GM19395 (cell line): ENCODE results near the gene FBXL7.
"Not testable (repeated sequence)": the region's sequence is repeated elsewhere in the genome, so short reads cannot be mapped to it uniquely, and the experiment has no call there.

ENCODE experiments used
- ATAC-seq: cut with Tn5 transposase; IDR thresholded peaks from one replicate; pipeline ENCODE4 v1.9.1; 2021; ENCODE audit warnings: mild to moderate bottlenecking, moderate library complexity; ENCODE audit not compliant: unreplicated experiment

FBXL7 gene

DNA sequence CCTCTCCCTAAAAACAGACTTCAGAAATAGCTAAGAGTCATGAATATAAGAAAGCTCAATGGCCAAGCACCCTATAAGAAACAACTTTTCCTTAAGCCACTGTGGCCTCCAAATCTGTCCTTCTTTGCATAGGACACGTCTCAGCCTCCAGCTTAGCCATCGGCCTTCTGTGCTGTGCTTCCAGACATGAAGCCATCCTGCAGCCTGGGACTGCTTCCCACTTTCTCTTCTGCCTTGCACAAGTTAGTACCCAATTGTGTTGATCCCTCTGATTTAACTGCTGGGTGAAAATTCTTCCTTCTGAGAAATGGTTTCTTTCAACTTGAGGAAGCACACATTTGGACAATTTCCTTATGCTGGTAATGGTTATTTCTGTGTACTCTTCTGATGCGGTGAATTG, 344.9 kb downstream of the FBXL7 start:
- ATAC-seq = no peak

DNA sequence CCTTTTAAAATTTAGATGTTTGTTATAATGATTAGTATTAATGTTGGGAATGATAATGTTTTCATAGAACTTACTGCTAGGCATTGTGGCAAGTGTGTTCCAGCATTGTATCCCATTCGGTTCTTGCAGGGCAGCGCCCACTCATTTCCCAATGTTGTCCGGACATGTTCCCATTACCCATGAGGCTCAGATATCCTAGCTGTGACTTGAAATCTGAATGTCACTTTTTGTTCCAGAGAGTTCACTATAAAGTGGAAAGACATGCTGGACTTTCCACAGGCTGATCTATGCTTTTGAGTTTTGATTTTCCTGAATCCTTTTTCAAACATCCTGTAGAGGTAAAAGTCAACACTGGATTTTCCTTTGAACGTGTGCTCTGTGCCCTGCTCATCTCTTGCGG, 350.6 kb downstream of the FBXL7 start:
- ATAC-seq = no peak

DNA sequence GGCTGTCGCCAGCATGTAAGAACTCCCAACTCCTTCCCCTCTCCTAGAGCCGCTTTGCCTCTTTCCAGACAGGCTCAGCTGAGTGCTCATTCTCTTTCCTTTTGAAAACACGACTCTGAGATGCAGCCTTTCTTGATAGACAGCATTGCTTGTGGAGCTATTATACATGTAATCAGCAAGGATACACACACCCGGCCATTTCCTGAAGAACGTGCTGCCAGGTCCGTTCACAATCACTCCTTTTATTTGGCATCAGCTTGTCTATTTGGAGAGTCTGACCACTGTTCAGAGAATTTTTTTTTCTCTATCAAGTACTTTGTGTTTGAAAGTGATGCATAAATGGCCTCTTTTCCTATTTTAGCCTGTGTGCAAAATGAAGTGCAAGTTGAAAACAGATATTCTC, 351.0 kb downstream of the FBXL7 start:
- no peak for ATAC-seq

DNA sequence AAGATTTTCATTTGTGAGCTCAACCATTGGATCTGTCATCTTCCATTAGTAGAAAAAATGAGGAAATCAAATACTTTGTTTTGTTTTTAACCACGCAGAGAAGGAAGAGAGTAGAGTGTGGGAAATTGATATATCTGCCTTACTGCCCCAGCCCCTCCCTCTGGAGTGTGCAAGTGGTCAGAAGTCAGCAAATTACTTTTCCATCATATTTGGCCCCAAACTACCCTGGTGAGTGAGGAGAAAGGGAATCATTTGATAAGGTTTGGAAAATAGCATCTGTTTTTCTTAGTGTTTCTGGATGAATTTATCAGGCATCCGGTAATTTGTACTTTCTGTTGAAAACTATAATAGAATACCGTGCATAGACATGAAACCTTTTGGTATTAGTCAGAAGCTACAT, 352.2 kb downstream of the FBXL7 start:
- ATAC-seq = no peak

DNA sequence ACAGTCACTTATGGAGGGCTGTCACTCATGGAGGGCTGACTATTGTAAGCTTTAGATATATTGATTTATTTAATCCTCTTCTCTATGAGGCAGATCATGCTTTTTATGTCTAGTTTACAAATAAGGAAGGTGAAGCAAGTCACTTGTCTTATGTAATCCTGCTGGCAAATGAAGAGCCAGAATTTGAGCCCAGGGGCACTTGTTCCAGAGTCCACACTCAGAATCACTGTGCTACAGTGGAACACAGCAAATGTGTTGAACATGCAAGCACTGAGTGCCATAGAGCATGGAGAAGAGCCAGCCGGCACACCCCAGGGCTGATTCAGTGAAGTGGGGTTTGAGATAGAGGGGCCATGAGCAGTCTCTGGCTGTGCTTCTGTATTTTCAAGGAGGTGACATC, 353.0 kb downstream of the FBXL7 start:
- ATAC-seq = no peak

DNA sequence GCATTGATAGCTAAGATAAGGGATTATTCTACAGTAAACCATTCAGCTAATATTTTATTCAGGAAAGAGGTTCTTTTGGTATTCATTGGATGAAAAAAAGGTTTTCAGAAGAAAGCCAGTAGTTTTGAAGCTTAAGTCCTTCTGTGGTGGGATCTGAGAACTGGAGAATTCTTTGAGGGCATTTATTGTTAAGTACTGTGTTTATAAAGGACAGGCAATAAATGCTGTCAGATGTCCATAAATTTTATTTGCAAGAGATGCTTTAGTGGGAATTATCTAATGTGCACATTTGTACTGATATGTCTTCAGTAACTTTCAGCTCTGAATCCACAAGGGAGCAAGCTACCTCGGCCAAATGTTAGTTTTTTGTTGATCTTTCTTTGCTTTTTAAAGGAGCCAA, 358.3 kb downstream of the FBXL7 start:
- ATAC-seq = no peak

DNA sequence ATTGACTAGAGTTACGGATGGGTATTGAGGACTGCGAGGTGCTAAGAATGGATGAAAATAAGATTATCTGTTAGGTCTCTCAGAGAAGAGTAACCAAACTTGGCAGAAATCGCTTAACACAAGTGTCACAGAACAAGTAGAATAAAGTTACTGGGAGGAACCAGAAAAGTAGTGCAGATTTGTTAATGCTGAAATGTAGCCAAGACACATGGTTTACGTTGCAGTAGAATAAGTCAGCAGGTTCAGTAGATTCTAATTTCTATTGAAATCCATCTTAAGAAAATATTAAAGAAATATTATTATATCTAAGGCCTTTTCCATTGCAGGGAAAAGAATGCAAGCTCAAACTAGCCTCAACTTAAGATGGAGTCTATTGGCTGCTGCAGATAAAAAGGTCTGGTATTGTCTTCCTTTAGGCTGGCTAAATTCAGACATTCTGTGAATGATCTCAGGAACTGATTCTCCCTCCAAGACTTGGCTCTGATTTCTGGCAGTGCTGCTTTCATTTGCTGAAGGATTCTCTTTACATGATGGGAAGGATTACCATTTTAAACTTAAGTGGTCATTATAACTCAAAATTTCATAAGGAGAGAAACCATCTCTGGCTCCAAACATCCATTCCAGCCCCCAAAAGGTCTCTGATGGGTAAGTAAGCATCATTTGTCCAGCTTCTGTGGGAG, 364.7 kb downstream of the FBXL7 start:
- no peak for ATAC-seq

DNA sequence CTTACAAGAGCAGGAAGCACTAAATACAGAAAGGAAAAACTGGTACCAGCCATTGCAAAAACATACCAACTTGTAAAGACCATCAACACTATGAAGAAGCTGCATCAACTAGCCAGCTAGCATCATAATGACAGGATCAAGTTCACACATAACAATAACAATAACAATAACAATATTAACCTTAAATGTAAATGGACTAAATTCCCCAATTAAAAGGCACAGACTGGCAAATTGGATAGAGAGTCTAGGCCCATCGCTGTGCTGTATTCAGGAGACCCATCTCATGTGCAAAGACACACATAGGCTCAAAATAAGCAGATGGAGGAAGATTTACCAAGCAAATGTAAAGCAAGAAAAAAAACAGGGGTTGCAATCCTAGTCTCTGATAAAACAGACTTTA, 372.3 kb downstream of the FBXL7 start:
- not testable (repeated sequence) for ATAC-seq

DNA sequence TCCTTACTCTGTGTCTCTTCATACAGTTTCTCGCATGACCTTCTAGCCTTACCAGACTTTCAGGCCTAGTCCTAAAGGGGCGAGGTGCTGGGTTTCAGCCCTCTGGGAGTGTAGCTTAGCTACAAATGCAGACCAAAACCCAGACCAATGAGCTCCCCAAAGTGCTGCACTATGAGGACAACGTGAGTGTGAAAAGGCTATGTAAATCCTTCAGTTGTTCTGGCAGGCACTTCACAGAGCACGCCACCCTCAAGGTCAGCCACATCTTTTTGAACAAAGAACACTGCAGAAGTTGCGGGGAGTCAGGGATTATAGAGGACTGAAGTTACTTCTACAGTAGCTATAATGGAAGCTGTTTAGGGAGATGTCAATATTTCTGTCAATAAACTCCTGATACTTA, 377.9 kb downstream of the FBXL7 start:
- no peak for ATAC-seq

DNA sequence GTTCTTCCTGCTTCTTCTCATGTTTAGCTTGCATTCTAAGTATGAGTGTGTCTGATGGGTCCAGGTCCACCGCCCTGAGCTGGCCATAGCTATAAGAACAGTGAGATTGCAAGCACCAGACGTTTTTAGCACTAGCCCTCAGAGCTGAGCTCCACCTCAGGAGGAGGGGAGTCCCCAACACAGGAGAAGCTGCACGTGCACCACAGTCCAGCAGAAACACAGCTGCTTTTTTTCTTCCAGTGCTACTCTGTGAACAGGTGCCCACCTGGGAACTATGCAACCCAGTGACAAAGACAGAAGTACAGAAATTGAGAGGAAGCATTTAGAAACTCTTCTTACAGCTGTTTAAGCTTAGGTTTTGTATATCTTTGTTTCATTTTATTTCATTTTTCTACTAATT, 380.2 kb downstream of the FBXL7 start:
- ATAC-seq = no peak

DNA sequence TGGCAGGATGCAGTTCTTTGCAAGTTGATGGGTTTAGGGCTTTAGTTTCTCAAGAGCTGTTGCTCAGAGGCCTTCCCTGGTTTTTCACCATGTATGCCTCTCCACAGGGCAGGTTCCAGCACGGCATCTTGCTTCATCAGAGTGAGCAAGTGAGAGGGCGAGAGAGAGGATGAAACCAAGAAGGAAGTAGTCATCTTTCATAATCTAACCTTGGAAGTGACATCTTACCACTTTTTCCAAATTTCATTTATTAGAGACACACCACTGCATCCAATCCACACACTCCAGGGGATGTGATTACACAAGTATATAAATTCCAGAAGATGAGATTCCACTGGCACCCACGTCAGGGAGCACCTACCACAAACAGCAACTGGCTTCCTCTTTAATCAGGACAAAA, 385.2 kb downstream of the FBXL7 start:
- ATAC-seq = no peak

DNA sequence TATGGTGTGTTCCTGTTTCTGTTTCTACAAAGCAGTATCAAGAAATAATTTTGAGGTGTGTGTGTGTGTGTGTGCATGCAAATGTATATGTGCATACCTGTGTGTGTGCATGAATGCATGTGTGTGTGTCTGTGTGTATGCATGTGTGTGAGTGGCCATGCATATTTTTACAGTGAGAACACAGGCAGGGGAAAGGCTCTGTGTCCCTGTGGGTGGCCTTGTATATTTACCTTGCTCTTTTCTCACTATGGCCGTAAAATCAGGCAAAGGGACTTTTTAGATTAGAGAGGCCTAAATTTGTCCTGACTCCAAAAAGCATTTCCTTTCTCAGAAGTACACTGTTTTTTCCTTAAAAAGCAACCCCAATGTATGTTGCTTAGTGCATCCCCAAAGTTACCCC, 386.2 kb downstream of the FBXL7 start:
- ATAC-seq = no peak

DNA sequence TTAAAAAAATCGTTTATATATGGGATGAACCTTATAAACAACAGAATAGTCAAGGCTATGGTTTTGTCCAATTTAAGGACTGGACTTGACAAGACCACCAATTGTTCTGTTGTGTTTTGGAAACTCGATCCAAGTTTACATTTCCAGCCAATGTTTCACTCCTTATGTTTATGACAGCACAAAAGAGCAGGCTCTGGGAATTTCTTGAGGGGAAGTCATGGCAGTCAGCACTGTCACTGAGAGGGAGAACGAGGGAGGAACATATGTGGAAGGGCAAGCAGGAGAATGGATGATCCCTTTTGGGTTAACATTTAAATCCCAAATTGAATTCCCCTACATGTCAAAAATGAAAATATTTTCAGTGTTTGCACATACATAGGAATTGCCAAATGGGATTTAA, 387.1 kb downstream of the FBXL7 start:
- ATAC-seq = no peak

DNA sequence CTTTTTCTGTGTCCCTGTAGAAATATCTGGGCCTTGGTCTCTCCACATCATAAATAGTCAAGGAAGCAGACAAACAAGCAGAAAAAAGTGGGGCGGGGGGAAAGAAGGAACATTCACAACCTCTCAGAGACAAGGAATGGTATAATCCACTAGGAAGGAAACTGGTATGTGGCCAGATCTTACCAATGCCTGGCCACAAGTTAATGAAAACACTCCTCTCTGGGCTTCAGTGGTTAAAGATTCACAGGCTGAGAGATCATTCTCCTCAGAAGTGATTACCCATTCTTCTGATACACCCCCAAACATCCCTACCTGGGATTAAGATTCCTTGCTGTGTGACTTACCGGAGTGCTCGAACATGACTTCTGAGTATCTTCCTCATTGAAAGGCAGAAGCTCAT, 389.0 kb downstream of the FBXL7 start:
- no peak for ATAC-seq

DNA sequence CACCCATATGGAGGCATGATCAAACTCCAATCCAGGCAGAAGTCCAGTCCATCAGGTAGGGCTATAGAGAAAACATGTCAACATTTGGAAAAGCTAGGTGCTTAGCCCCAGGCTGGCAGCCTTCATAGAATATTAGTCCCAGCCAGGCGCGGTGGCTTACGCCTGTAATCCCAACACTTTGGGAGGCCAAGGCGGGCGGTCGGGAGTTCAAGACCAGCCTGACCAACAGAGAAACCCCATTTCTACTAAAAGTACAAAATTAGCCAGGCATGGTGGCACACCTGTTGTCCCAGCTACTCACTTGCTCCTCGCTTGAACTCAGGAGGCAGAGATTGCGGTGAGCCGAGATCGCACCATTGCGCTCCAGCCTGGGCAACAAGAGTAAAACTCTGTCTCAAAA, 393.9 kb downstream of the FBXL7 start:
- ATAC-seq = no peak

DNA sequence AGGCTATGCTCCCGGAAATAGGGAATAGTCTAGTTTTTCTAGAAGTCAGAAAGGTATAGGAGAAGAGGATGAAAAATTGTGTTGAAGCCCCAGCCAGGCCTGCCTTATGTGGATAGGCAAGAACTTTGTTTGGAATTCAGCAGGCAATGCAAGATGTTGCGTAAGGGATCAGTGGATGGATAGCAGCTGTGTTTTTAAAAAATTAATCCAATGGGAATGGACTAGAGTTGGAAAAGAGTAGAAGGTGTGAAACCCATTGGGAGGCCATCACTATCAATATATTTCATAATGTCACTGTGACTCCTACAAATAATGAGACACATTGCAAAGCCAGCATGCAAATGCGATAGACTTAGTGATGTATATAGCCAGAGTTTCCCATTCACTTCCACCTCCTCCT, 397.7 kb downstream of the FBXL7 start:
- ATAC-seq = no peak

DNA sequence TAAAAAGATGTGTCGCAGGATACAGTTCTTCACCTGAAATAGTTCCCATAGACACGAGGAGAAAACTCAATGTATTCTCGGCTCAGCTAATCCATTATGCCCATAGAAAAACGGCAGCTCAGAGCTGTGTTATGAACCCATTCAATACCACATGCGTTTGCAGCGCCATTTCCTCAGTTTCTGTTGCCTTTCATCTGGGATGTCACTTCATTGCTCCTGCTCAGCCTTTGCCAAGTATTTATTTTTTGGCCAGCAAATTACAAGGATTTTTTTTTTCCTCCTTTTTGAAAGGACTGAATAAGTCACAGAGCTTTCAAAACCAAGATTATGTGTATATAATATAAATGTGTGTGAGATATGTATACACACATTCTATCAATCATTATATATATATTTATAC, 398.7 kb downstream of the FBXL7 start:
- no peak for ATAC-seq

DNA sequence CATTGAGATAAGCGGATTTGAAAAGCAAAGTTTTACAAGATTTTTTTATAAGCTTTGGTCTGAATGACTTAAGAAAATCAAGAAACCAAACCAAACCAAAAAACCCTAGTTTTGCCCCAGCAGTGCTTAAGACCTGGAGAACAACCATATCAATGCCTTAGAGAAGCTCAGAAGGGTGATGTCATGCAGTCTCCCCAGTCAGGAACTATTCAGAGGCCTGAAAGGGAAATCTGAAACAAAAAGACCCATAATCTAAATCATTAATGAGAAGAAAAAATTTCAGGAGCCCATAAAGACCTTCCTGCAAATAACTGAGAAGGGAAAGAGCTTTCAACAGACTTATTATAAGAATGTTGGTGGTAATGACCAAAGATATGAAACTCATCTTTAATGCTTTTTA, 399.5 kb downstream of the FBXL7 start:
- ATAC-seq = no peak

DNA sequence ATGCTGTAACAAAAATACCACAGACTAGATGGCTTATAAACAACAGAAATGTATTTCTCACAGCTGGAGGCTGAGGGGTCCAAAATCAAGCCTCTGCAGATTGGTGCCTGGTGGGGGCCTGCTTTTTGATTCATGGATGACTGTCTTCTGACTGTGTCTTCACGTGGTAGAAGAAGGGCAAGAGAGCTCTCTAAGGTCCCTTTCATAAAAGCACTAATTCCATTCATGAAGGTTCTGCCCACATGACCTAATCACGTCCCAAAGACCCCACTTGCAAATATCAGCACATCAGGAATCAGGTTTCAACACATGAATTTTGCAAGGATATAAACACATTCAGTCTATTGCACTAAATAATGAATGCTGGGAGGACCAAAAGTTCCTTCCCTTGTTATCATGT, 401.2 kb downstream of the FBXL7 start:
- ATAC-seq = no peak

DNA sequence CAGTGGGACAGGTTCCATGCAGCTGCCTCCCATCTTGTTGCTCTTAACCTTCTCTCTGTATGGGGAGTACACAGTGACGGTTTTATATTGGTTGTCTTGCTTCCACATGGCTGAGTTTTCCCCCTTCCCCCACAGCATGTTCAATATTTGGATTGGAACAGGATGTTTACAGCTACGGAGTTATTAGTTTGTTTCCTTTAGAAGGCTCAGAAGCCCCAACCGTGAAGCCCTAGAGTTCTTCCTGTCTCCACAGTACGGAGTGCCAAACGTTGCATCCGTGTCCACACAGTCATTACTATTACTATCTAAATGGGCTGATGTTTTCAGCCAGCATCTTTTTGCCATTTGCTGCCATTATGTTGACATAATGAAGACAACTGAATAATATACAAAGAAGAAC, 402.1 kb downstream of the FBXL7 start:
- no peak for ATAC-seq

DNA sequence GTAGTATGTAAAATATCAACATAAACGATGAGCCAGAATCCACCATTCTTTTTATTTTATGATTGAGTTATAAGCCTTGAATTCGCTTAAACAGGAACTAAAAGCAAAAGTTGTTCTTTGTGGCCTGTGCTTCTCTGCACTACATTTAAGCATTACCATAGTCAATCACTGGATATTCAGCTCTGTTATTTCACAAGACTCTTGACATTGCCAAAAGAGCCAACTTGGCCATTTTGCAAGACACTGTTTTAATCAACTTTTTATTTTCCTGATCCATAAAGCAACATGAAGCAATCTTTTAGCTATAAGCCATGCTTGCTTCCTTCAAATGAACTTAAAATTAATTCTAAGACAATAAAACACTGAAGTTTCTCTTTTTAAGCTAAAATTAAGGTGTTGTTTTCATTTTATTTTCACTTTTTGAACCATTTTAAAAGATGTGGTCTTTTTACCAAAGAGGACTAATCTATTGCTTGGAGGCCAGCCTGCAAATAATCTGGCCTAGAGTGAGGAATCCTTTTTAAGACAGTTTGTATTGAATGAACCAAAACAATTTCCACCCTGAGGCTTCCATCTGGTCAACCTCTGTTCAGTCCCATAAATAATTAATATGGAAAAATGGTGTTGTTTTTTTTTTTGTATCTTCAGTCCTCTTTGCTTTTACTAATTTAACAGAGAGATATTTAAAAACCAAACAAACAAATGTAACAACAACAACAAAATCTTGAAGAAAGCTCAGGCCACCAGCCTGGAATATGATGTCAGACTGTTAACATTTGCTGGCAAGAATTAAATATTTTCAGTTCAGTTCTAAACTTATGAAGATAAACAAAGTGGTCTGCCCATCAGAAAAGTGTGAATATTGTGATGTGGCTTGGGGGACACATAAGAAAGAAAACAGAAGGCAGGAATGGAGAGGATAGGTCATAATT, 405.2 kb downstream of the FBXL7 start:
- no peak for ATAC-seq

DNA sequence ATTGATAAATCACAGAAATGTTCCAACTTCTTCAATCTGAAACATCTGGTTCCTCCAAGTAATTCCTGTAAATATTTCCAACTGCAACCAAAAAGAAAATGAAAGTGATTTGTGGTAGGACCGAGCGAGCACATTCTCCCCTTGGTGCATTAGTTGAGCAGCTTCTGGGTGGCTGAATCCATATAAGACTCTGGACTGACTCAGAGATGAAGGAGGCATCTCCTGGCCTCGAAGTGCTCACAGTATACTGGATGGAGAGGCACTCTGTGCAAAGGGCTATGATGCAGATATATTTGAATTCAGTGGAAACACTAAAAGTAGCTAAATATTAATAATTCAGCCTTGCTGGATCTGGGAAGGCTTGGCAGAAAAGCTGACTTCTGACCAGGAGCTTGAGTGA, 414.7 kb downstream of the FBXL7 start:
- ATAC-seq = no peak
